ENCODE results near the gene KANTR. TPM values are rescaled to one million over a fixed set of nuclear protein-coding genes. Genes with fewer than 3 reads are reported as not detected.

KANTR gene
- total RNA-seq, 1 experiment from 2014 or later: 3.4 TPM

GRCh38 chrX:53084863-53085262 is 9.1 kb upstream of the KANTR start:
- Mint-ChIP-seq H3K27me3 (ENCODE audit: insufficient read depth, unreplicated experiment) (peaks cover 80% of the 10 kb centered on the region), H3K4me1 (ENCODE audit: insufficient read depth, unreplicated experiment) (peaks cover 45% of the 10 kb centered on the region), H3K27ac (ENCODE audit: low read depth, unreplicated experiment) (no peak overlapping the region), H3K36me3 (ENCODE audit: insufficient read depth, unreplicated experiment) (peaks cover 57% of the 10 kb centered on the region), H3K4me3 (ENCODE audit: unreplicated experiment) (peak overlapping the region; percentile 96), H3K9me3 (ENCODE audit: unreplicated experiment) (no peaks in the 10 kb centered on the region)
- intact Hi-C loops (cut with micrococcal nuclease): no loop called here
- no peak for DNase-seq (ENCODE audit: unreplicated experiment)
- ChIA-PET CTCF (interaction anchor here (0.6 to 1.0 kb wide), 3 partner anchors 13 to 510 kb away, joined by 3 read pairs; no protein-coding TSS in a partner anchor), POLR2A (interaction anchor here (0.7 kb wide), 1 partner anchor 597 kb away, joined by 3 read pairs; no protein-coding TSS in a partner anchor)
- no peak for TF ChIP-seq CTCF (IDR thresholded peaks at IDR 0.05; ENCODE audit: unreplicated experiment)
- BruUV-seq (replicated peaks): no TSS peak

GRCh38 chrX:53085661-53086229 is 8.2 kb upstream of the KANTR start:
- Mint-ChIP-seq H3K27me3 (ENCODE audit: insufficient read depth, unreplicated experiment) (peaks cover 80% of the 10 kb centered on the region), H3K9me3 (ENCODE audit: unreplicated experiment) (no peaks in the 10 kb centered on the region), H3K4me3 (ENCODE audit: unreplicated experiment) (peak overlapping the region; percentile 96), H3K4me1 (ENCODE audit: insufficient read depth, unreplicated experiment) (peaks cover 45% of the 10 kb centered on the region), H3K36me3 (ENCODE audit: insufficient read depth, unreplicated experiment) (peaks cover 51% of the 10 kb centered on the region), H3K27ac (ENCODE audit: low read depth, unreplicated experiment) (no peak overlapping the region)
- ChIA-PET CTCF (interaction anchor here (0.6 to 0.7 kb wide), 2 partner anchors 14 to 511 kb away, joined by 3 read pairs; no protein-coding TSS in a partner anchor), POLR2A (interaction anchor here (5.4 kb wide), 1 partner anchor 14 kb away, joined by 56 read pairs; no protein-coding TSS in a partner anchor)
- no peak for TF ChIP-seq CTCF (IDR thresholded peaks at IDR 0.05; ENCODE audit: unreplicated experiment)
- no peak for DNase-seq (ENCODE audit: unreplicated experiment)
- BruUV-seq (replicated peaks): TSS peak; percentile 9
- intact Hi-C loops (cut with micrococcal nuclease): no loop called here

GRCh38 chrX:53086464-53086863 is 7.5 kb upstream of the KANTR start:
- peak; percentile 65 for DNase-seq (ENCODE audit: unreplicated experiment)
- Mint-ChIP-seq H3K9me3 (ENCODE audit: unreplicated experiment) (no peaks in the 10 kb centered on the region), H3K27me3 (ENCODE audit: insufficient read depth, unreplicated experiment) (peaks cover 83% of the 10 kb centered on the region), H3K27ac (ENCODE audit: low read depth, unreplicated experiment) (peak overlapping the region; percentile 92), H3K36me3 (ENCODE audit: insufficient read depth, unreplicated experiment) (peaks cover 51% of the 10 kb centered on the region), H3K4me1 (ENCODE audit: insufficient read depth, unreplicated experiment) (peaks cover 45% of the 10 kb centered on the region), H3K4me3 (ENCODE audit: unreplicated experiment) (peak overlapping the region; percentile 96)
- intact Hi-C loops (cut with micrococcal nuclease): no loop called here
- BruUV-seq (replicated peaks): no TSS peak
- no peak for TF ChIP-seq CTCF (IDR thresholded peaks at IDR 0.05; ENCODE audit: unreplicated experiment)
- ChIA-PET POLR2A (interaction anchor here (0.7 to 5.4 kb wide), 2 partner anchors 14 to 232 kb away, joined by 3 to 56 read pairs; no protein-coding TSS in a partner anchor), CTCF (interaction anchor here (1.5 kb wide), 1 partner anchor 14 kb away, joined by 17 read pairs; no protein-coding TSS in a partner anchor)

- ChIA-PET POLR2A (interaction anchor here (5.4 kb wide), 1 partner anchor 15 kb away, joined by 56 read pairs; no protein-coding TSS in a partner anchor), CTCF (interaction anchor here (1.5 kb wide), 1 partner anchor 15 kb away, joined by 17 read pairs; no protein-coding TSS in a partner anchor)
- peaks cover 82% of the 10 kb centered on the region for H3K27me3 Mint-ChIP-seq (ENCODE audit: insufficient read depth, unreplicated experiment)
- peaks cover 44% of the 10 kb centered on the region for H3K36me3 Mint-ChIP-seq (ENCODE audit: insufficient read depth, unreplicated experiment)
- intact Hi-C loops (cut with micrococcal nuclease): no loop called here
- no peak for DNase-seq (ENCODE audit: unreplicated experiment)
- H3K27ac Mint-ChIP-seq (ENCODE audit: low read depth, unreplicated experiment): peak overlapping the region; percentile 92
- peak overlapping the region; percentile 96 for H3K4me3 Mint-ChIP-seq (ENCODE audit: unreplicated experiment)
- no TSS peak for BruUV-seq (replicated peaks)
- H3K9me3 Mint-ChIP-seq (ENCODE audit: unreplicated experiment): no peaks in the 10 kb centered on the region
- TF ChIP-seq CTCF (IDR thresholded peaks at IDR 0.05; ENCODE audit: unreplicated experiment): no peak
- H3K4me1 Mint-ChIP-seq (ENCODE audit: insufficient read depth, unreplicated experiment): peaks cover 45% of the 10 kb centered on the region
These were observed 6.5 kb upstream of the KANTR start for GRCh38 chrX:53087388-53087831.

All from MCF 10A (cell line).